ENCODE results near the gene WDR64. TPM values are rescaled to one million over a fixed set of nuclear protein-coding genes. Genes with fewer than 3 reads are reported as not detected.

The WDR64 gene
- total and polyA plus RNA-seq, 2 of the 13 experiments (the other 11 are each of a cell fraction or from before 2014, with no cell fraction given), result not detected

DNA sequence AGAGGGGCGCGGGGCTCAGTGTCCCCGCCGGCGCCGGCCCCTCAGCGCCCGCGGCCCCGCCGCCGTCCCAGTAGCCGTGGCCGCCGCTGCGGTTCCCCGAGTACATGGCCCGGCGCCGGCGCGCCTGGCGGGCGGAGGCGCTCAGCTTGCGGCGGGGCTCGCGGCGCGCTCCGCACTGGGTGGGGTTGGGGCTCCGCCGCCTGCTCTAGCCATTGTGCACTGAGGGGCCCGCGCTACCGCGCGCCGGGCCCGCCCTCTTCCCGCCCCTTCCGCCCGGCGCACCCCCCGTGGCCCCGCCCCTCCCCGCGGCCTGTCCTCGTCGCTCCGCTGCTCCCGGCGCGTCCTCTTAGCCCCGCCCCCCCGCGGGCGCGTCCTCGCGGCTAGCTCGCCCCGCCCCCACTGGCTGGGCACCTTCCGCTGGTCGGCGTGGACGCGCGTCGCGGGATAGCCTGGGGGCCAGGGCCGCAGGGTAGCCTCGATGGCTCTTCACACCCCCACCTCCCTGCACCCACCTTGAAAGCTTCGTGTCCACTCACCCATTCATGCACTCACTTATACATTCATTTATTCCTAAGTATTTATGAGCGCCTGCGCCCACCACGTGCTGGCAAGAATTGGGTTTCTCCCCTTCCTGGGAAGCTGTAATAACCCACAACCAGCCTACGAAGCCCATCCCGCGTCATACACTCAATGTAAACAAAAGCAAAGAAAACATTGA lies 11.8 kb upstream of the WDR64 start, which contains the start of the genes CHML and OPN3 (continued):
- TF ChIP-seq, protein P1, sequence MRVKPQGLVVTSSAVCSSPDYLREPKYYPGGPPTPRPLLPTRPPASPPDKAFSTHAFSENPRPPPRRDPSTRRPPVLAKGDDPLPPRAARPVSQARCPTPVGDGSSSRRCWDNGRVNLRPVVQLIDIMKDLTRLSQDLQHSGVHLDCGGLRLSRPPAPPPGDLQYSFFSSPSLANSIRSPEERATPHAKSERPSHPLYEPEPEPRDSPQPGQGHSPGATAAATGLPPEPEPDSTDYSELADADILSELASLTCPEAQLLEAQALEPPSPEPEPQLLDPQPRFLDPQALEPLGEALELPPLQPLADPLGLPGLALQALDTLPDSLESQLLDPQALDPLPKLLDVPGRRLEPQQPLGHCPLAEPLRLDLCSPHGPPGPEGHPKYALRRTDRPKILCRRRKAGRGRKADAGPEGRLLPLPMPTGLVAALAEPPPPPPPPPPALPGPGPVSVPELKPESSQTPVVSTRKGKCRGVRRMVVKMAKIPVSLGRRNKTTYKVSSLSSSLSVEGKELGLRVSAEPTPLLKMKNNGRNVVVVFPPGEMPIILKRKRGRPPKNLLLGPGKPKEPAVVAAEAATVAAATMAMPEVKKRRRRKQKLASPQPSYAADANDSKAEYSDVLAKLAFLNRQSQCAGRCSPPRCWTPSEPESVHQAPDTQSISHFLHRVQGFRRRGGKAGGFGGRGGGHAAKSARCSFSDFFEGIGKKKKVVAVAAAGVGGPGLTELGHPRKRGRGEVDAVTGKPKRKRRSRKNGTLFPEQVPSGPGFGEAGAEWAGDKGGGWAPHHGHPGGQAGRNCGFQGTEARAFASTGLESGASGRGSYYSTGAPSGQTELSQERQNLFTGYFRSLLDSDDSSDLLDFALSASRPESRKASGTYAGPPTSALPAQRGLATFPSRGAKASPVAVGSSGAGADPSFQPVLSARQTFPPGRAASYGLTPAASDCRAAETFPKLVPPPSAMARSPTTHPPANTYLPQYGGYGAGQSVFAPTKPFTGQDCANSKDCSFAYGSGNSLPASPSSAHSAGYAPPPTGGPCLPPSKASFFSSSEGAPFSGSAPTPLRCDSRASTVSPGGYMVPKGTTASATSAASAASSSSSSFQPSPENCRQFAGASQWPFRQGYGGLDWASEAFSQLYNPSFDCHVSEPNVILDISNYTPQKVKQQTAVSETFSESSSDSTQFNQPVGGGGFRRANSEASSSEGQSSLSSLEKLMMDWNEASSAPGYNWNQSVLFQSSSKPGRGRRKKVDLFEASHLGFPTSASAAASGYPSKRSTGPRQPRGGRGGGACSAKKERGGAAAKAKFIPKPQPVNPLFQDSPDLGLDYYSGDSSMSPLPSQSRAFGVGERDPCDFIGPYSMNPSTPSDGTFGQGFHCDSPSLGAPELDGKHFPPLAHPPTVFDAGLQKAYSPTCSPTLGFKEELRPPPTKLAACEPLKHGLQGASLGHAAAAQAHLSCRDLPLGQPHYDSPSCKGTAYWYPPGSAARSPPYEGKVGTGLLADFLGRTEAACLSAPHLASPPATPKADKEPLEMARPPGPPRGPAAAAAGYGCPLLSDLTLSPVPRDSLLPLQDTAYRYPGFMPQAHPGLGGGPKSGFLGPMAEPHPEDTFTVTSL (CRISPR knock-in tag; IDR thresholded peaks at IDR 0.05; ENCODE audit: borderline replicate concordance), result no peak
- TF ChIP-seq CREB1 (IDR thresholded peaks at IDR 0.05), result no peak
- no peak for TF ChIP-seq CREB1 (CRISPR knock-in tag; IDR thresholded peaks at IDR 0.05)
- TF ChIP-seq, protein P2, sequence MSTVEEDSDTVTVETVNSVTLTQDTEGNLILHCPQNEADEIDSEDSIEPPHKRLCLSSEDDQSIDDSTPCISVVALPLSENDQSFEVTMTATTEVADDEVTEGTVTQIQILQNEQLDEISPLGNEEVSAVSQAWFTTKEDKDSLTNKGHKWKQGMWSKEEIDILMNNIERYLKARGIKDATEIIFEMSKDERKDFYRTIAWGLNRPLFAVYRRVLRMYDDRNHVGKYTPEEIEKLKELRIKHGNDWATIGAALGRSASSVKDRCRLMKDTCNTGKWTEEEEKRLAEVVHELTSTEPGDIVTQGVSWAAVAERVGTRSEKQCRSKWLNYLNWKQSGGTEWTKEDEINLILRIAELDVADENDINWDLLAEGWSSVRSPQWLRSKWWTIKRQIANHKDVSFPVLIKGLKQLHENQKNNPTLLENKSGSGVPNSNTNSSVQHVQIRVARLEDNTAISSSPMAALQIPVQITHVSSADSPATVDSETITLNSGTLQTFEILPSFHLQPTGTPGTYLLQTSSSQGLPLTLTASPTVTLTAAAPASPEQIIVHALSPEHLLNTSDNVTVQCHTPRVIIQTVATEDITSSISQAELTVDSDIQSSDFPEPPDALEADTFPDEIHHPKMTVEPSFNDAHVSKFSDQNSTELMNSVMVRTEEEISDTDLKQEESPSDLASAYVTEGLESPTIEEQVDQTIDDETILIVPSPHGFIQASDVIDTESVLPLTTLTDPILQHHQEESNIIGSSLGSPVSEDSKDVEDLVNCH (CRISPR knock-in tag; IDR thresholded peaks at IDR 0.05), result no peak
- no peak for TF ChIP-seq PCBP2 (optimal IDR thresholded peaks at IDR 0.05; ENCODE audit: low read depth, low read length, poor library complexity, severe bottlenecking)
- no peak for TF ChIP-seq U2AF2 (IDR thresholded peaks at IDR 0.05; ENCODE audit: low read depth, low read length)
- no peak for TF ChIP-seq ISX (CRISPR knock-in tag; conservative IDR thresholded peaks at IDR 0.05)
- TF ChIP-seq, protein P3, sequence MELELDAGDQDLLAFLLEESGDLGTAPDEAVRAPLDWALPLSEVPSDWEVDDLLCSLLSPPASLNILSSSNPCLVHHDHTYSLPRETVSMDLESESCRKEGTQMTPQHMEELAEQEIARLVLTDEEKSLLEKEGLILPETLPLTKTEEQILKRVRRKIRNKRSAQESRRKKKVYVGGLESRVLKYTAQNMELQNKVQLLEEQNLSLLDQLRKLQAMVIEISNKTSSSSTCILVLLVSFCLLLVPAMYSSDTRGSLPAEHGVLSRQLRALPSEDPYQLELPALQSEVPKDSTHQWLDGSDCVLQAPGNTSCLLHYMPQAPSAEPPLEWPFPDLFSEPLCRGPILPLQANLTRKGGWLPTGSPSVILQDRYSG (CRISPR knock-in tag; IDR thresholded peaks at IDR 0.05), result no peak
- TF ChIP-seq, protein P4, sequence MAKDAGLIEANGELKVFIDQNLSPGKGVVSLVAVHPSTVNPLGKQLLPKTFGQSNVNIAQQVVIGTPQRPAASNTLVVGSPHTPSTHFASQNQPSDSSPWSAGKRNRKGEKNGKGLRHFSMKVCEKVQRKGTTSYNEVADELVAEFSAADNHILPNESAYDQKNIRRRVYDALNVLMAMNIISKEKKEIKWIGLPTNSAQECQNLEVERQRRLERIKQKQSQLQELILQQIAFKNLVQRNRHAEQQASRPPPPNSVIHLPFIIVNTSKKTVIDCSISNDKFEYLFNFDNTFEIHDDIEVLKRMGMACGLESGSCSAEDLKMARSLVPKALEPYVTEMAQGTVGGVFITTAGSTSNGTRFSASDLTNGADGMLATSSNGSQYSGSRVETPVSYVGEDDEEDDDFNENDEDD (CRISPR knock-in tag; IDR thresholded peaks at IDR 0.05; ENCODE audit: borderline replicate concordance), result peak; percentile 59; the same call in 1 of the 2 replicates
- TF ChIP-seq ZNF296 (CRISPR knock-in tag; conservative IDR thresholded peaks at IDR 0.05), result no peak
- no peak for TF ChIP-seq ZNF496 (CRISPR knock-in tag; IDR thresholded peaks at IDR 0.05; ENCODE audit: insufficient replicate concordance)
- TF ChIP-seq CBFB (CRISPR knock-in tag; IDR thresholded peaks at IDR 0.05), result no peak
- TF ChIP-seq POLR2A (IDR thresholded peaks at IDR 0.05; ENCODE audit: insufficient read depth in 1 of 2, low read depth in 2 of 2, low read length in 2 of 2), result peak; percentile 78 to 79
- TF ChIP-seq ZKSCAN1 (IDR thresholded peaks at IDR 0.05; ENCODE audit: low read length), result no peak
- TF ChIP-seq CCAR2 (optimal IDR thresholded peaks at IDR 0.05; ENCODE audit: low read depth, low read length), result no peak
- TF ChIP-seq, protein P5, sequence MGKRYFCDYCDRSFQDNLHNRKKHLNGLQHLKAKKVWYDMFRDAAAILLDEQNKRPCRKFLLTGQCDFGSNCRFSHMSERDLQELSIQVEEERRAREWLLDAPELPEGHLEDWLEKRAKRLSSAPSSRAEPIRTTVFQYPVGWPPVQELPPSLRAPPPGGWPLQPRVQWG (CRISPR knock-in tag; IDR thresholded peaks at IDR 0.05; ENCODE audit: borderline replicate concordance, low read depth), result peak; percentile 58; the same call in 1 of the 2 replicates
- TF ChIP-seq ZNF567 (CRISPR knock-in tag; IDR thresholded peaks at IDR 0.05; ENCODE audit: borderline replicate concordance), result no peak
- no peak for TF ChIP-seq SMAD9 (CRISPR knock-in tag; IDR thresholded peaks at IDR 0.05)
